ENCODE measurements around the gene CARD8.

- TF ChIP-seq CTCF (IDR thresholded peaks at IDR 0.05; ENCODE audit: low read depth, low read length) (no peak), MAX (IDR thresholded peaks at IDR 0.05; ENCODE audit: low read depth, low read length) (no peak), POLR2A (IDR thresholded peaks at IDR 0.05; ENCODE audit: extremely low read depth, insufficient read length) (no peak)
These were observed 46.9 kb upstream of the CARD8 start for GRCh38 chr19:48302600-48302959.
